Stimulated activated CD8-positive, alpha-beta memory T cell treated with anti-CD3 and anti-CD28 coated beads, Interleukin-12 subunit alpha, Interleukin-12 subunit beta, amount 100 ng/mL, for 24 hours (primary cell): ENCODE data around the gene PRKAR2B.

Source experiments
- DNase-seq: peaks from one replicate; pipeline ENCODE4 v3.0.0-alpha.2; 2020; ENCODE audit errors: extremely low read depth

PRKAR2B gene

DNA sequence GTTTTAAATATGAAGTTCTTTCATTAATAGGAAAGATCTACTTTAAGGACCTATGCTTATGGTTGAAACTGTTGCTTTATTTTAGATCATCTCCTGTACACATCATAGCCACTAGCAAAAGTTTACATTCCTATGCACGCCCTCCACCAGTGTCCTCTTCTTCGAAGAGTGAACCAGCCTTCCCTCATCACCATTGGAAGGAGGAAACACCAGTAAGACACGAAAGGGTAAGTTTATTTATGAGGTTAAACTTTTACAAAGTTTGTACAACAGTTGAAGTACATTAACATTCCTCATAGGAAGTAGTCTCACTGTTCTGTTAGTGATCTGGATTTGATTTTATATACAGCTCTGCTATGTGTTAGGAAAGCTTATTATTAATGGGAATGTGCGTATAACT lies 141.2 kb downstream of the PRKAR2B start:
- no peak for DNase-seq

- DNase-seq = no peak
Observed at GRCh38 chr7:107186240-107186639, 141.7 kb downstream of the PRKAR2B start.

DNA sequence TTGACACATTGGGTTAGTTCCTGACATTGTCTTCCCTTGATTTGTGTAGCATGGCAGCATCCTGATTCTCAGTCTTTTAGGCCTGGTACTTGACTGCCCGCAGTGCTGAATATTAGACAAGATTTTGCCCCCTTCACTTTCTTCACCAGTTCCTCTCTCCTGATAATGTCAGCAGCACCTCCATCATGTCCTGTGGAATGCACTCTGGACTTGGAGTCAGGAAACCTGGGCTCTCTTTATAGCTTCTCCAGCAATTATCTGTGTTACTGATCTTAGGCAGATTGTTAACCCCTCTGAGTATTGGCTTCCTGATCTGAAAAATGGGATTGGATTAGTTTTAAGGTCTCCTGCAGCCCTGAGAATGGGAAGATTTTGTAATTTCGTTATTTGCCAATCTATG lies 143.3 kb downstream of the PRKAR2B start:
- no peak for DNase-seq

DNA sequence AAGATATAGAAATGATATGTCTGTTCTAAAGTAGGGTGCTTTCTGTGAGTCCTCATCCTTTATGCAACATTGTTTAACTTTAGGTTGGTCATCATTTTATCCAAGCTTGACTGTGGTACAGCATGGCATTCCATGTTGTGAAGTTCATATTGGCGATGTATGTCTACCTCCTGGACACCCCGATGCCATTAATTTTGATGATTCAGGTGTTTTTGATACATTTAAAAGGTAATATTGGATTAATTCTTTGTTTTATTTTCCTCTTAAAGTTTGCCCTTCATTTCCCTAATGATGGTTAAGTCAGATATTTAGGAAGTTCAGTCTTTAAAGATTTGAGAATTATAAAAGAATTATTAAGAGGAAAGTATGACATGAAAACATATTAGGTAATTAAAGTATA lies 145.6 kb downstream of the PRKAR2B start:
- no peak for DNase-seq

- DNase-seq = no peak
Observed at GRCh38 chr7:107194052-107194451, 149.5 kb downstream of the PRKAR2B start.

- no peak for DNase-seq
Observed at GRCh38 chr7:107196834-107197610, 152.5 kb downstream of the PRKAR2B start.

DNA sequence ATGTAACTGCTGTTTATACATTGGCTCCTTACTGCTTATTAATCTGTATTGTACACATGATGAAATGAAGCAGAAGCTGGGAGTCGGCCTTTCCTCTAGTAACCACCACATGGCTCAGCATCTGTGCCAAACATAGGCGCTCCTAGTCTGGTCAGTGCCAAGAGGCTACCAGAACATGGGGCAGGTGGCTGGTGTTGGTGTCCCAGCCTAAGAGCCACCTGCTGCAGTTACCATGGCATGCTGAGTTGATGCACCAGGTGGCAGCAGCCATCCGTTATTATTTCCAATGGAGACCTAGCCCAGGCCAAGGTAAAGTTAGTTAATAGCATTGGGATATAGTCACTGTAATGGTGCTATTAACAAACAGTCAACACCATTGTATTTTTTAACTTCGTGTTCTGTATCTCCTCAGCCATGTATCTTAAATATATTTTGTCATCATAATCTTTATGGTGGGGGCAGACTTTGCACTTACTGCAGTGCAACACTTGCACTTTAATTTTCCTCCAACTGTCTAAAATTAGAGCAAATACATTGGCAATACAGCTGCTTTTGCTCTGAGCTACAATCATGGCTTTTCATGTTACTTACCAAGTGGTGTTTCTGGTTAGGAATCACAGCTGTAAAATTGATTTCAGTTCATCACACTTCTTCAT lies 157.4 kb downstream of the PRKAR2B start:
- no peak for DNase-seq

DNA sequence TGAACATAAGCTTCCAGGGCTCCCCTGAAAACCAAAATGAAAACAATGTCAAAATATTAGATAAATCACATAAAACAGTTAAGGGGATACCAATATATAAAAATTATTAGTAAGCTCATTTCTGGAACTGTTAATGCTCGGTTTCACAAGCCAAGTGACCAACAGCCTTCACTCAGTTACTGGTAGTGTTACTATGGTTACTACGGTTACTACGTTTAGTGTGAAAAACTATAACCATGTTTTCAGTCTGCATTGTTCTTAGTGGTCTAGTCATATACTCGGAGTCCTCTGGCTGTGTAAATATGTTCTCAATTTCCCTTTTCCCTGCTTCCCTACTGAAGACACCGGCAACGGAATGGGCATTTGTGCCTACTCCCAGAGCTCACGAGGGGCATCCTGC lies 159.1 kb downstream of the PRKAR2B start:
- no peak for DNase-seq

GRCh38 chr7:107206136-107206535 lies 161.6 kb downstream of the PRKAR2B start:
- DNase-seq = no peak

DNA sequence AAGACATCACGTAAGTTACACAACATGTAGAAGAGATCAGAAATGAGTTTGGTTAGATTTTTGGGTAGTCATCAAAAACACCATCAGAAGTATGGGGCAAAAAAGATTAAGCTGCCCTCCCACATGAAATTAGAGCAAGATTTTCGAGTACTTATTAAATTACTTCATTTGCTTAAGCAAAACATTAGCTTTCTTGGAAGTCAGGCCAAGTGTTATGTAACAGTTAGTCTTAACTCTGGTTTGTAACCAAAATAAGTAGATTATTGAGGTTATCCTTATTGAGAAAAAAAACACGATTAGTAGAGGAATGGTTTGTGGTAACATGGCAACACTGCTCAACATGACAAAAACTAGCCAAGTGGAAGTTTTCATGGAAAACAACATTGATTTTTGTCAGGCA lies 162.2 kb downstream of the PRKAR2B start:
- DNase-seq = no peak

GRCh38 chr7:107207459-107207858 lies 163.0 kb downstream of the PRKAR2B start:
- no peak for DNase-seq

- no peak for DNase-seq
Observed at GRCh38 chr7:107208024-107208521, 163.6 kb downstream of the PRKAR2B start.

DNA sequence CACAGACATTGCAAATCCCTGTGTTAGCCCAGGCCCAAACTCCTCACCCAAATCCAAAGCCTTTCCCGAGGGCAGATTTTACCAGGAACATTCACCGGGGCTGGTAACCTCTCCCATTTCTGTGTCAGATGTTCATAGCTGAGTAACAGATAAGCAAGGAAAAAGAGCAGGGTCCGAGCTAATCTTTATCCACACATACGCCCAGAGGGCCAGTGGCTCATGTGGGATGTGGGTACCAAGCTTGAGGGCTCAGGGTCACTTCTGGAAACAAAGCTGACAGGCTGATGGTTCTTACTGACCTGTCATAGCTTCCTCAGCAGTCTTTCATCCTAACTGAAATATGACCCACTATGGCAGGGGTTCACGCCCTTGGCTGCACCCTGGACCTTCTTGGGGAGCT lies 164.1 kb downstream of the PRKAR2B start:
- no peak for DNase-seq

DNA sequence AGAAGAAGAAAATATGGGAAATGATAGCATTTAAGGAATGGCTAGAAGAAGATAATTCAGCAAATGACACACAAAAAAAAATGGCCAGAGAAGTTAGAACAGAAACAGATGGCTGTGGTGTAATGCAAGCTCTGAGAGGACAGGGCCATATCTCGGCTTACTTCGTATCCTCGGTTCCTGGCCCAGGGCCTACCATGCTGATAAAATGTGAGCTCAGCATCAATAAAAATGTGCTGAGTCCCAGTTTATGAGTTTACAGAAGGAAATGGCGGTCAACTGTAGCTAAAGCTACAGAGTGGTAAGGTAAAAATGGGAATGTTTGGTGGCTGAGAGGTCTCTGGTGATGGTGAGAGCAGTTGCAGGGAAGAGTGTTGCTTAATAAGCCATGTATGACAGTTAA lies 165.1 kb downstream of the PRKAR2B start:
- no peak for DNase-seq

- no peak for DNase-seq
Observed at GRCh38 chr7:107210400-107210799, 165.9 kb downstream of the PRKAR2B start.
